ENCODE results near the gene CALD1.

Gene CALD1

DNA sequence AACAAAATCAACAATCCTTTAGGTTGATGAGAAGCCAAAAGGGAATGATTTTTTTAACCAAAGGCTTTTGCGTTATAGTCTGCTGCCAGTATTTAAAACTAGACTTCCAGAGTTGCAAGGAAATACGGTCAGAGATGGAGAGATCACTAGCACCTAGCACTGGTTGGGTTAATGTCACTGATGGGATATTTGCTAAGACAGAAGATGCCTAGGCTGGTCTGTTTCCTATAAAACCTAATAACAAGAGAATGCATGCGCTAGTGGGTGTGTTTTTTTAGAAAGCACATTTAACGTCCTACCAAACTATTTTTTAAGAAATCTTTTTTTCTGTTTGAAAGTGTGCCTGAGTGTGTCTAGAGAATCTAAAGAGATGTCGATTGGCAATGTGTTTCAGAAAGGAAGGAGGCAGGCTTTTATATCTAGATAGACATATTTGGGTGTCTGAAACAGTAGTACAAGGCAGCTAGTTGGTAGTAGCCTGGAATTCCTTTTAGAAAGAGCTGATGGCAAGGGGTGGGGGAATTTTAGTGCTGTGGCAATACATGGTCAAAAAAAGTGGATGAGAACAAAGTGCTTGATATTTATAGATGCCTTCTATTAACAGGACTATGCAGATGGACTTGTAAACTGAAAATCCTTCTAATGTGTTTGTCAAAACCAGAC is 863 bp downstream of the CALD1 start:
- TF ChIP-seq, protein P1, sequence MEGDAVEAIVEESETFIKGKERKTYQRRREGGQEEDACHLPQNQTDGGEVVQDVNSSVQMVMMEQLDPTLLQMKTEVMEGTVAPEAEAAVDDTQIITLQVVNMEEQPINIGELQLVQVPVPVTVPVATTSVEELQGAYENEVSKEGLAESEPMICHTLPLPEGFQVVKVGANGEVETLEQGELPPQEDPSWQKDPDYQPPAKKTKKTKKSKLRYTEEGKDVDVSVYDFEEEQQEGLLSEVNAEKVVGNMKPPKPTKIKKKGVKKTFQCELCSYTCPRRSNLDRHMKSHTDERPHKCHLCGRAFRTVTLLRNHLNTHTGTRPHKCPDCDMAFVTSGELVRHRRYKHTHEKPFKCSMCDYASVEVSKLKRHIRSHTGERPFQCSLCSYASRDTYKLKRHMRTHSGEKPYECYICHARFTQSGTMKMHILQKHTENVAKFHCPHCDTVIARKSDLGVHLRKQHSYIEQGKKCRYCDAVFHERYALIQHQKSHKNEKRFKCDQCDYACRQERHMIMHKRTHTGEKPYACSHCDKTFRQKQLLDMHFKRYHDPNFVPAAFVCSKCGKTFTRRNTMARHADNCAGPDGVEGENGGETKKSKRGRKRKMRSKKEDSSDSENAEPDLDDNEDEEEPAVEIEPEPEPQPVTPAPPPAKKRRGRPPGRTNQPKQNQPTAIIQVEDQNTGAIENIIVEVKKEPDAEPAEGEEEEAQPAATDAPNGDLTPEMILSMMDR (IDR thresholded peaks at IDR 0.05), result no peak
- no peak for TF ChIP-seq ZFX (IDR thresholded peaks at IDR 0.05; ENCODE audit: borderline replicate concordance)
- H3K27ac ChIP-seq, result peak overlapping the region; percentile 67

DNA sequence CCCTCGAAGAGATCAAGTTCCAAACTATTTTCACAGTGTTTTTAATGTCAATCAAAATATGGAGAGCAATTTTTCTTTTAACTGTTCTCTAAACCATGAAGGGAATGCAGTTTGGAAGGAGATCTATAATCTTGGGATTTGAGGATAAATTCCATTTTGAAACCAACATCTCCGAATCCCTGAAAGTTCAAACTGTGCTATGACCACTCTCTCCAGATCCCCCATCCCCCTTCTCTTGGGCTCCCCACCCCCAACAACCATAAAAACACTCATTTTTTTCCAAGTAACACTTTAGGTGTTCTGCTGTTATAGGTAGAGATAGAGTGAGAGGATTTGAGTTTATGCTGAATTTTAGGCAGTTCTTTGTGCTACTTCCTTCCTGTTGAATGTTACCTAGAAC is 1.7 kb downstream of the CALD1 start:
- no peak overlapping the region for H3K27ac ChIP-seq

DNA sequence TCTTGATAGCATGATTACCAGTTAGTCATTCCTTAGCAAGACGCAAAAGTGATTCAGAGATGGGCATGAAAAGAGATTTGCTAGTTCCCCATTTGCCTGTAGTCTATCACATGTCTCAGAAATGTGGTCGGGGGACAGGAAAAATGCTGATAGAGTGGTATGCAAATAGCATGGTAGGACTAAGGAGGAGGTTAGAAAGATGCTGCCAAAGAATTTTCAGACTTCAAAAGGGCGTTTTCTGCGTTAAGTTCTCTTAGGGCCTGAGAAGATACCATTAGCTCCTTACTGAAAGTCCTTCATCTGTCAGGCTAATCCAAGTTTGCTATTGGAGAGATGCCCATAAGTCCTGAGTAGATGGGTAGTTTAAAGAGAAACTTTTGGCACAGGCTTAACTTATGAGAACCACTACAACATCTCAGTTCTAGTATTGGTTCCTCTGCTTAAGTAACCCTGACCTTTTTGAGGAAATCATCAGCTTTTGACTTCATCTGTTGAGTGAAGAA is 2.7 kb downstream of the CALD1 start:
- H3K27ac ChIP-seq, result no peak overlapping the region
- TF ChIP-seq, protein P1 (IDR thresholded peaks at IDR 0.05), result no peak
- no peak for TF ChIP-seq ZFX (IDR thresholded peaks at IDR 0.05; ENCODE audit: borderline replicate concordance)

More for the DNA sequence above, 1.7 kb downstream of the CALD1 start:
- TF ChIP-seq, protein P1 (IDR thresholded peaks at IDR 0.05), result no peak
- no peak for TF ChIP-seq ZFX (IDR thresholded peaks at IDR 0.05; ENCODE audit: borderline replicate concordance)

DNA sequence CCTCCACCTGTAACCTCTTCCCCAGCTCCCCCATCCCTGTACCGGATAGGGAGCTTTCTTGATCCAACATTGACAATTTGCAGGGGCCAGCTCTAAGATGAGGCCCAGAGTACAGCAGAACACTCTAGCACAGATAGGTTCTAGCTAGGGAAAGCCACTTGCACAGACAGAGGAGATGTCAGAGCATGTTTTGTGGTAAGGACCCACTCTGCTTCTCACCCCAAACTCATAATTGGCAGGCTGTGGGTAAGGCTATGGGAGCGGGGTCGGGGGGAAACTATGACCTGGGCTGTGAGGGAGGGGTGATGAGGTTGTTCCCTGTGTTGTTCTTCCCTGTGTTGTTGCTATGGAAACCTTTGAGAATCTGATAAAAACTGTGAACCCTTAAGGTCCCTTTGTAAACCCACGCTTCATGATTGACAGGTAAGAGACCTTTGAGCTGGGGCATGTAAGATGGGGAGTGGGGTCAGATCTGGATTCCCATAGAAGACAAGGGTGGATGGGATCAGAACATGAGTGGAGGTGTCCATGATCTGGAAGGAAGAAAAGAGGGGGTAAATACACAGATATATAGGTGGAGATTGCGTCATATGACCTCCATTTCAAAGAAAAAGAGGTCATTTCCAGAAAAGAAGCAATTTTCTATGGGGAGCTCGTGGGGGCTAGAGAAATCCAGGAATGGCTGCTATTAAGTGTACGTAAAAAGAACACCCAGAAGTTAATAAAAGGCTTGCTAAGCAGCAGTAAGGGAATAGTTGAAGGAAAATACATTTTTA is 4.0 kb downstream of the CALD1 start:
- no peak overlapping the region for H3K27ac ChIP-seq
- no peak for TF ChIP-seq ZFX (IDR thresholded peaks at IDR 0.05; ENCODE audit: borderline replicate concordance)
- TF ChIP-seq, protein P1 (IDR thresholded peaks at IDR 0.05), result no peak

DNA sequence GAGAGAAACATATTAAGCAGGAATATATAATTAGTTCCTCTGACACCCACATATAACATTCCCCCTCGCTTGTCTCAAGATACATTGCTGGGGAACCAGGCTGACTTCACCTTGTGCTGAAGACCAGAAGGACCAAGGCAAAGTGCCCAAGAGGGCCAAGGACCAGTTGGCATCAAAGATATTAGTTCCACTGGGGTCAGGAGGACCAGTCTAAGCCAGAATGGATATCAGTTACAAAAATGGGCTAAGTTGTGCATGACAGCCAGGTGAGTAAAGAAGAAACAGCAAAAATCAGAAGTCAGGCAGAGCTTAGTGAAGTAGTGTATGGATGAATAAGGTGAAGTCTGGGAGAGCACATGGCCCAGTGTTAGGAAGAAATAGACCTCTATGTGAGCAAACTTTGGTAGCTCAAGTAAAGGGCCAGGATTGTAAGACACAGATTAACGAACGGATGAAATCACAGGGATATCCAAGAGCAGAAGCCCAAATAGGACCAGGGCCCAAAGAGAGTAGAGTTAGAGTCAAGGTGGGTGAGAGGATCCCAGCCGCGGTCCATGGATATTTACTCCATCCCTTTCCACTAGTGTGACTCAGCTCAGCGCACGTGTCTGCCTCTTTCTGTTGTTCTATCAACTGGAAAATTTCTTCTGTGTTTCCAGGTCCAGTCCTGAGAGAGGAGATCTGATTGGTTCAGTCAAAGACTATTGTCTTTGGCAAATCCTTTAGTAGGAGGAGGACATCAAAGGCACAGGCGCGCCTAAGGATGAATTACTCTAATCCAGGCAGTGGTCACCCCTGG is 5.0 kb downstream of the CALD1 start:
- no peak overlapping the region for H3K27ac ChIP-seq
- TF ChIP-seq, protein P1 (IDR thresholded peaks at IDR 0.05), result no peak
- no peak for TF ChIP-seq ZFX (IDR thresholded peaks at IDR 0.05; ENCODE audit: borderline replicate concordance)

DNA sequence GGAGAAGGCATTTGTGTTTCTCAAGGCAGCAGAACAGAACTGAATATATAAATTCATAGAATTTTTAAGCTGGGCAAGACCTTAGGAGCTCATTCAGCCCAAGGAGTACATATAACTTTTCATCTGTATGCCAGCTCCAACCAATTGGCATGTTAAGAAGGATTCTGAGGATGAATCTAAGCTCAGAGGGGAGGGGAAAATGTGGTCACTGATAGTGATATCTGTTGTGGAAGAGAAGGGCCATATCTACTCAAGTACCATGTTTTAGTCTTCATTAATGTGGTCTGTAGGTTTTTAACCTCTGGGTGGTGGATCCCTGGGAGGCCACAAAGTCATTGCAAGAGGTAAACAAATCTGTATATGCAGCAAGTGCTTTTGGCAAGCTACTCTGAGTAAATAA is 6.4 kb downstream of the CALD1 start:
- TF ChIP-seq, protein P1 (IDR thresholded peaks at IDR 0.05), result no peak
- TF ChIP-seq ZFX (IDR thresholded peaks at IDR 0.05; ENCODE audit: borderline replicate concordance), result no peak

More for the DNA sequence above, 6.4 kb downstream of the CALD1 start:
- H3K27ac ChIP-seq, result no peak overlapping the region
